CD4-positive, alpha-beta memory T cell (primary cell): ENCODE results near the gene MYL12B. TPM values are rescaled to one million over a fixed set of nuclear protein-coding genes. Genes with fewer than 3 reads are reported as not detected.
A peak's percentile ranks its signal among the peaks of the same experiment; 100 is the strongest.

Experiments used
- CTCF ChIA-PET: fragments of 350-600 bp; sonication (Branson Sonifier 250); formaldehyde crosslinking; loops from one replicate; lab custom pipeline; 2021; ENCODE audit warnings: inconsistent platforms; ENCODE audit not compliant: partially characterized antibody; lab: Charles Lee
- POLR2A ChIA-PET: fragments of 350-600 bp; sonication (Branson Sonifier 250); formaldehyde crosslinking; loops from one replicate; lab custom pipeline; 2021; ENCODE audit not compliant: partially characterized antibody; lab: Charles Lee
- DNase-seq, 5 donors: peaks; one replicate each; pipeline versions ENCODE4 v3.0.0 to v3.0.0-alpha.2; 2020 to 2022; ENCODE audit warnings: mixed read lengths in 1 of 5
- H3K27ac ChIP-seq: one replicate; pipeline ENCODE4 v1.7.0; 2013; ENCODE audit warnings: low read depth, low read length
- H3K27me3 ChIP-seq: 2 replicates; pipeline ENCODE4 v1.7.0; 2013; ENCODE audit warnings: mild to moderate bottlenecking, low read length, moderate library complexity; ENCODE audit not compliant: insufficient read depth
- H3K36me3 ChIP-seq: 2 replicates; pipeline ENCODE4 v1.7.0; 2013; ENCODE audit warnings: mild to moderate bottlenecking, low read length, moderate library complexity; ENCODE audit not compliant: insufficient read depth
- H3K4me1 ChIP-seq: 2 replicates; pipeline ENCODE4 v1.7.0; 2013; ENCODE audit warnings: mild to moderate bottlenecking, low read length, moderate library complexity; ENCODE audit not compliant: insufficient read depth
- H3K4me3 ChIP-seq, 2 donors: one replicate each; pipeline ENCODE4 v1.7.0; 2013; ENCODE audit warnings: low read length in 2 of 2, mild to moderate bottlenecking in 1 of 2
- H3K9me3 ChIP-seq, 2 donors: one replicate each; pipeline ENCODE4 v1.7.0; 2013; ENCODE audit warnings: low read length in 2 of 2, control low read depth in 1 of 2; ENCODE audit not compliant: control insufficient read depth in 1 of 2
- H3K27ac Mint-ChIP-seq, 7 donors: one replicate each; pipeline ENCODE4 v1.8.0; 2020 to 2021; ENCODE audit warnings: mixed read lengths in 7 of 7, mild to moderate bottlenecking in 6 of 7, inconsistent platforms in 3 of 7, moderate library complexity in 3 of 7
- H3K27me3 Mint-ChIP-seq, 2 donors: one replicate each; pipeline ENCODE4 v1.8.0; 2020 to 2021; ENCODE audit warnings: mixed read lengths in 2 of 2
- H3K36me3 Mint-ChIP-seq, 2 donors: one replicate each; pipeline ENCODE4 v1.8.0; 2020 to 2021; ENCODE audit warnings: mixed read lengths in 2 of 2, inconsistent platforms in 1 of 2, mild to moderate bottlenecking in 1 of 2
- H3K4me1 Mint-ChIP-seq, 4 donors: one replicate each; pipeline ENCODE4 v1.8.0; 2020 to 2021; ENCODE audit warnings: mixed read lengths in 4 of 4, mild to moderate bottlenecking in 1 of 4
- H3K4me3 Mint-ChIP-seq, 8 donors: one replicate each; pipeline ENCODE4 v1.8.0; 2020 to 2021; ENCODE audit warnings: mixed read lengths in 8 of 8, mild to moderate bottlenecking in 7 of 8, moderate library complexity in 6 of 8, inconsistent platforms in 3 of 8
- H3K9me3 Mint-ChIP-seq, 8 donors: one replicate each; pipeline ENCODE4 v1.8.0; 2020 to 2021; ENCODE audit warnings: mixed read lengths in 8 of 8, mild to moderate bottlenecking in 5 of 8, inconsistent platforms in 3 of 8, moderate library complexity in 1 of 8
- intact Hi-C: fragments of 100-400 bp; cut with micrococcal nuclease; formaldehyde crosslinking; loops from one replicate; pipeline ENCODE4 v1.15.1; 2023
- polyA plus RNA-seq, 2 donors: library from polyadenylated mRNA; unstranded; fragments of 300-500 nt; fragmentation: Illumina TruSeq; gene quantifications; one replicate each; pipeline ENCODE4 v1.2.3, GENCODE V29; 2021
- total RNA-seq, 2 experiments: library from RNA; stranded (reverse); gene quantifications; one replicate each; pipeline ENCODE4 v1.2.3, GENCODE V29; 2021

The MYL12B gene
- total and polyA plus RNA-seq, 4 experiments from 2014 or later, result 199 to 1,169 (median 590) TPM

DNA sequence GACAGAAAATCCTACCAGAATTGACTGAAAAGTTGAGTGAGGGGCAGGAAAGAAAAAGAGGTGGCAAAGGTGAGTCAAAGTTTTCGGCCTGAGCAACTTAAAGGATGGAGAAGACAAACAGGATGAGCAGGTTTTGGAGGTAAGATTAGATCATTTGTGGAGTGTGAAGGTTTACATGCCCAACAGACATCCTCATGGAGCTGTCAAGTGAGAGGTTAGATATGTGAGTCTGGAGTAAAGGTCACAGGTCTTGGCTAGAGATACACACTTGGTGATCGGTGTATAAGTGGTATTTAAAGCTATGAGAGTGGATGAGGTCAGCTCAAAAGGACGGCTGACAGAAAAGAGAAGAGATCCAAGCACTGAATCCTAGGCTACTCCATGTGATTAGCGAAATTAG is 25.5 kb upstream of the MYL12B start:
- no peaks in the 10 kb centered on the region for H3K27me3 Mint-ChIP-seq
- H3K36me3 ChIP-seq, result no peaks in the 10 kb centered on the region

DNA sequence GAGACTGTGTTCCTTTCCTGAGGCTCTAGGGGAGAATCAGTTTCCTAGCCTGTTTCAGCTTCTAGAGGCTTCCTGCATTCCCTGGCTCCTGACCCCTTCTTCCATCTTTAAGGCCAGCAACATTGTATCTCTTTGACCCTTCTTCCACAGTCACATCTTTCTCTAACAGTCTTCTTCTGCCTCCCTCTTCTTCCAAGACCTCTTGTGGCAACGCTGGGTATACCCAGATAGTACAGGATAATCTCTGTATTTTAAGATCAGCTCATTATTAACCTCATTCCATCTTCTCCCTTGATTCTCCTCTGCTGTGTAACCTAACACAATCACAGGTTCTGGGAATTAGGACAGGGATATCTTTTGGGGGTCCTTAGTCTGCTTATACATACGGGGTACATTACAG is 23.2 kb upstream of the MYL12B start:
- Histone ChIP-seq H3K36me3 (no peaks in the 10 kb centered on the region), H3K9me3 (peaks cover 0 to 6% of the 10 kb centered on the region in 2 donors), H3K4me3 (no peak overlapping the region), H3K4me1 (no peaks in the 10 kb centered on the region), H3K27me3 (no peaks in the 10 kb centered on the region), H3K27ac (no peak overlapping the region)
- H3K36me3 Mint-ChIP-seq, result peaks cover 11 to 14% of the 10 kb centered on the region in 2 donors
- CTCF ChIA-PET, result interaction anchor here (0.7 to 2.5 kb wide), 3 partner anchors 9 to 245 kb away, joined by 3 to 8 read pairs (median 3); partner anchors contain the start of gene MYL12A
- intact Hi-C loops, result no loop called here
- no peak overlapping the region for H3K4me3 Mint-ChIP-seq
- POLR2A ChIA-PET, result interaction anchor here (2.3 kb wide), 1 partner anchor 9 kb away, joined by 12 read pairs; the partner anchor contains the start of gene MYL12A
- no peaks in the 10 kb centered on the region for H3K27me3 Mint-ChIP-seq
- peaks cover 0 to 20% (median 7%) of the 10 kb centered on the region in 8 donors for H3K9me3 Mint-ChIP-seq
- H3K4me1 Mint-ChIP-seq, result peaks cover 4 to 6% (median 5%) of the 10 kb centered on the region in 4 donors
- no peak for DNase-seq
- peak overlapping the region in 2 of 7 donors; percentile 12 to 21 for H3K27ac Mint-ChIP-seq

More for the DNA sequence above, 25.5 kb upstream of the MYL12B start:
- Histone ChIP-seq H3K27ac (no peak overlapping the region), H3K9me3 (peaks cover 0 to 5% of the 10 kb centered on the region in 2 donors), H3K4me3 (no peak overlapping the region), H3K27me3 (no peaks in the 10 kb centered on the region), H3K4me1 (no peaks in the 10 kb centered on the region)
- Mint-ChIP-seq H3K9me3 (peaks cover 0 to 8% (median 4%) of the 10 kb centered on the region in 8 donors), H3K27ac (no peak overlapping the region), H3K4me1 (peaks cover 4 to 6% (median 5%) of the 10 kb centered on the region in 4 donors), H3K36me3 (peaks cover 5 to 7% of the 10 kb centered on the region in 2 donors), H3K4me3 (no peak overlapping the region)
- ChIA-PET POLR2A (interaction anchor here (1.0 kb wide), 1 partner anchor 11 kb away, joined by 4 read pairs; the partner anchor contains the start of gene MYL12A), CTCF (no interaction called here)
- intact Hi-C loops, result no loop called here
- DNase-seq, result no peak

DNA sequence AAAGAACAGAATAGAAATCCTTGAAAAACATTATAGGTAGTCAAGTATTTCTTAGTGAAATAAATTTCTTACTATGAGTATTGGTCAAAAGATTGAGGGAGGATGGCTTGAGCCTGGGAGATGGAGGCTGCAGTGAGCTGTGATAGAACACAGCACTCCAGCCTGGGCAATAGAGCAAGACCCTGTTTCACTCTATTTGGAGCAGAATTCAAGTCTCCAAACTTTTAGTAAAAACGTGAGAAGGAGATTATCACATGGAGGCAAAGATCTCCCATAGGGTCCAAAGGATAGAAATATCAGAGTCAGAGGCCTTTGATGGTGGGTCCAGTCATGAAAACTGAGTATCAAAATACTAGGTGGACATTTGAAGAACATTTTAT is 16.8 kb upstream of the MYL12B start:
- Histone ChIP-seq H3K27ac (peak overlapping the region; percentile 85), H3K4me1 (peaks cover 24% of the 10 kb centered on the region), H3K36me3 (peaks cover 6% of the 10 kb centered on the region), H3K4me3 (no peak overlapping the region), H3K9me3 (peaks cover 0 to 6% of the 10 kb centered on the region in 2 donors), H3K27me3 (no peaks in the 10 kb centered on the region)
- Mint-ChIP-seq H3K27me3 (no peaks in the 10 kb centered on the region), H3K4me3 (peak overlapping the region in 7 of 8 donors; percentile 26 to 98 (median 94)), H3K4me1 (peaks cover 17 to 45% (median 24%) of the 10 kb centered on the region in 4 donors), H3K9me3 (peaks cover 0 to 20% (median 7%) of the 10 kb centered on the region in 8 donors), H3K36me3 (peaks cover 23 to 37% of the 10 kb centered on the region in 2 donors), H3K27ac (peak overlapping the region; percentile 48 to 98 (median 84))
- POLR2A ChIA-PET, result interaction anchor here (0.9 to 11.6 kb wide), 16 partner anchors 11 to 312 kb away, joined by 3 to 418 read pairs (median 8); partner anchors contain the start of genes LPIN2 and MYL12B
- CTCF ChIA-PET, result interaction anchor here (0.7 to 6.1 kb wide), 22 partner anchors 18 to 665 kb away, joined by 3 to 81 read pairs (median 8); no protein-coding TSS in a partner anchor
- no peak for DNase-seq
- intact Hi-C loops, result loop anchor here (5.0 kb wide), 1 partner anchor 908 kb away; no protein-coding TSS in a partner anchor

DNA sequence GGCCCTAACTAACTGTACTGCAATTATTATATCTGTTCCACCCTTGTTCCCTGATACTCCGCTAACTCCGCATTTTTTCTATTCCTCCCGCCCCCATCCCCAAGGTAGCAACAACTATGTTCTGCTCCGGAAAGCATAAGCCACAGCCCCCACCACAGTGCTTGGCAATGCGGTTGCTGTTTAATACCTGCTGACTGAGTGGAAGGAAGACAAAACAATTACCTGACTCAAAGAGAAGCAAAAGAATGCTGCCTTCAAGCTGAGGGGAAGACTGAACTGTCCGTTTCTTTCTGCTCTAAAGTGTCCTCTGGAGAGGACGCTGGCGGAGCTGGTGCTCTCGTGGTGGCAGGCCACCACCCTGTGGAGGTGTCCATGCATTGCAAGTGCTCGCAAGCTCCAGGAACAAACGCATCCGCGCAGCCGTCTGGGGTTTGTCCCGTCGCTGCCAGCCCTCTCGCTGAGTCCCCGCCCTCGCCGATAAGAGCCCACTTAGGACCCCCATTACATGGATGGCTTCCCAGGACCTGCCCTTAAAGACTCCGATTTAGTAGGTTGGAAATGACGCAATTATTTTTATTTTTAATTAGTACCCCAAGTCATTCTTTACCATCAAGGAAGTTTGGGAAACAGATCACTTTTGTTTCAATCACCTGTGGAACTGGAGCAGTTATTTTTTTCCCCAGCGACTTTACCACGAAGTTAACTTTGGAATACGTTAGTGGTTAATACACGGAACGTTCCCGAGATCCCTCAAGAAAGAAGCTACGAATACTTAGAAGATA is 15.9 kb upstream of the MYL12B start:
- no peaks in the 10 kb centered on the region for H3K27me3 ChIP-seq
- Mint-ChIP-seq H3K27ac (peak overlapping the region; percentile 80 to 99 (median 96)), H3K36me3 (peaks cover 22 to 37% of the 10 kb centered on the region in 2 donors), H3K9me3 (peaks cover 0 to 14% (median 5%) of the 10 kb centered on the region in 8 donors), H3K4me3 (peak overlapping the region; percentile 93 to 98 (median 96)), H3K4me1 (peaks cover 19 to 52% (median 30%) of the 10 kb centered on the region in 4 donors), H3K27me3 (no peaks in the 10 kb centered on the region)
- intact Hi-C loops, result loop anchor here (1.0 to 5.0 kb wide), 6 partner anchors 95 to 909 kb away; partner anchors contain the start of genes METTL4 and NDC80
- peak overlapping the region; percentile 76 to 86 for H3K4me3 ChIP-seq
- H3K9me3 ChIP-seq, result peaks cover 0 to 6% of the 10 kb centered on the region in 2 donors
- H3K36me3 ChIP-seq, result peaks cover 11% of the 10 kb centered on the region
- ChIA-PET POLR2A (interaction anchor here (0.6 to 11.6 kb wide), 33 partner anchors 8 to 609 kb away, joined by 3 to 418 read pairs (median 7); partner anchors contain the start of genes LPIN2, MYL12B and SMCHD1), CTCF (interaction anchor here (0.7 to 6.1 kb wide), 39 partner anchors 14 to 420 kb away, joined by 3 to 81 read pairs (median 4); partner anchors contain the start of gene MYL12B)
- peak overlapping the region; percentile 85 for H3K27ac ChIP-seq
- peak; percentile 70 to 81 (median 73) for DNase-seq
- peaks cover 32% of the 10 kb centered on the region for H3K4me1 ChIP-seq

DNA sequence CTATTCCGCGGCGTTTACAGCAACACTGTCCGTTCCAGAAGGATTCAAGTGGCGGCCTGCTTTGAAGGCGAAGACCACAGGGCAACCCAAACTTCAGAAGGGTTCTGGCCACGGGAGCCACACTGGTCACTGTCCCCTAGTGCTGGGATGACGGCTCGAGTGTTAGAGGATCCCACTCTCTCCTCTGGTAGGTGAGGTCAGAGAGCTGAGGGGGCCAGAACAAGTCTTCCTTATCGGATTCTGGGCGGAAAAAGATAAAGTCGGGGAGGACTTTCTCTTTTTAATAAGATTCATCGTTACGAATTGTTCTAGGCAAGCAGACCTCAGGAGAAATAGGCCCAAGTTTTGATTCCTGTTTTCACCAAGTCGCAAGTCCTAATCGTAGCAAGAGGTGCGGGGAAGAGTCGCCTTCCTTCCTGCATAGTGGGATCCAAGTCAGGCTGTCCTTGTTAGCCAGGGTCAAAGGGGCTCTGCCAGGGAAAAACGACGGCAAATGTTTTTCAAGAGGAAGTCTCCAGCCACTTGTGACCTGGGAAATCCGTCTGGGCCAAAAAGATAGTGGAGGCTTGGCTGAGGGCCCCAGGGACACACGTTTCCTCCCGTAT is 15.2 kb upstream of the MYL12B start:
- Mint-ChIP-seq H3K27me3 (no peaks in the 10 kb centered on the region), H3K27ac (peak overlapping the region; percentile 80 to 99 (median 96)), H3K4me3 (peak overlapping the region; percentile 93 to 98 (median 96)), H3K9me3 (peaks cover 0 to 9% (median 5%) of the 10 kb centered on the region in 8 donors), H3K36me3 (peaks cover 22 to 37% of the 10 kb centered on the region in 2 donors), H3K4me1 (peaks cover 23 to 57% (median 34%) of the 10 kb centered on the region in 4 donors)
- H3K4me3 ChIP-seq, result peak overlapping the region; percentile 76 to 86
- H3K9me3 ChIP-seq, result no peaks in the 10 kb centered on the region
- CTCF ChIA-PET, result interaction anchor here (0.7 to 6.1 kb wide), 34 partner anchors 14 to 420 kb away, joined by 3 to 81 read pairs (median 5); partner anchors contain the start of gene MYL12B
- H3K27me3 ChIP-seq, result no peaks in the 10 kb centered on the region
- intact Hi-C loops, result loop anchor here (1.0 to 5.0 kb wide), 10 partner anchors 51 to 909 kb away; partner anchors contain the start of genes LPIN2, METTL4 and NDC80
- peak in 3 of 5 donors; percentile 26 to 38 (median 33) for DNase-seq
- peak overlapping the region; percentile 85 for H3K27ac ChIP-seq
- peaks cover 11% of the 10 kb centered on the region for H3K36me3 ChIP-seq
- POLR2A ChIA-PET, result interaction anchor here (0.6 to 11.6 kb wide), 47 partner anchors 8 to 610 kb away, joined by 3 to 418 read pairs (median 8); partner anchors contain the start of genes MYL12B, SMCHD1 and TGIF1
- H3K4me1 ChIP-seq, result peaks cover 39% of the 10 kb centered on the region
